AG04449 (cell line): ENCODE data around the gene TMEM38B.
"Not testable (repeated sequence)": the region's sequence is repeated elsewhere in the genome, so short reads cannot be mapped to it uniquely, and the experiment has no call there.

Source experiments
- CTCF ChIA-PET: fragments of 350-600 bp; formaldehyde crosslinking; extraction: SDS; loops from one replicate; lab custom pipeline; 2021; ENCODE audit warnings: antibody characterized with exemption; lab: Yijun Ruan, JAX
- POLR2A ChIA-PET: fragments of 400-600, 350-600 bp; formaldehyde crosslinking; extraction: SDS; loops from one replicate; lab custom pipeline; 2020; ENCODE audit warnings: antibody characterized with exemption, inconsistent platforms; lab: Yijun Ruan, JAX
- DNase-seq: peaks from one replicate; pipeline ENCODE4 v3.0.0-alpha.2; 2010; ENCODE audit warnings: low read depth, low spot score
- H3K4me3 ChIP-seq: 2 replicates; pipeline ENCODE4 v1.5.1; 2011; ENCODE audit warnings: low read depth, mild to moderate bottlenecking, control low read depth, low read length
- CTCF ChIP-seq: IDR thresholded peaks from one replicate; pipeline ENCODE4 v1.5.1; 2011; ENCODE audit warnings: mild to moderate bottlenecking, moderate library complexity, low read length, control low read depth, inconsistent platforms; ENCODE audit not compliant: insufficient read depth; ENCODE audit errors: missing control alignments

Gene TMEM38B

GRCh38 chr9:105722099-105722498 is 27.8 kb downstream of the TMEM38B start:
- ChIA-PET POLR2A (no interaction called here), CTCF (interaction anchor here (0.8 to 1.9 kb wide), 2 partner anchors 84 to 296 kb away, joined by 4 to 5 read pairs; no protein-coding TSS in a partner anchor)

GRCh38 chr9:105725370-105725769 is 31.0 kb downstream of the TMEM38B start:
- H3K4me3 ChIP-seq = no peak overlapping the region
- POLR2A ChIA-PET = no interaction called here
- CTCF ChIA-PET = interaction anchor here (0.6 kb wide), 1 partner anchor 13 kb away, joined by 3 read pairs; no protein-coding TSS in a partner anchor
- no peak for TF ChIP-seq CTCF
- DNase-seq = no peak

More at GRCh38 chr9:105722099-105722498, 27.8 kb downstream of the TMEM38B start:
- H3K4me3 ChIP-seq = no peak overlapping the region
- no peak for TF ChIP-seq CTCF
- no peak for DNase-seq

- DNase-seq, H3K4me3 ChIP-seq, CTCF ChIA-PET, POLR2A ChIA-PET: not testable (repeated sequence)
These were observed 33.9 kb downstream of the TMEM38B start for GRCh38 chr9:105728230-105728629.

- H3K4me3 ChIP-seq, CTCF ChIA-PET, DNase-seq, POLR2A ChIA-PET: not testable (repeated sequence)
These were observed 37.1 kb downstream of the TMEM38B start for GRCh38 chr9:105731420-105731819.

- CTCF ChIA-PET = interaction anchor here (1.5 kb wide), 1 partner anchor 17 kb away, joined by 4 read pairs; no protein-coding TSS in a partner anchor
- H3K4me3 ChIP-seq = no peak overlapping the region
- DNase-seq = no peak
- POLR2A ChIA-PET = no interaction called here
- TF ChIP-seq CTCF = no peak
These were observed 41.0 kb downstream of the TMEM38B start for GRCh38 chr9:105735366-105735765.

GRCh38 chr9:105737205-105737604 is 42.9 kb downstream of the TMEM38B start:
- DNase-seq = no peak
- POLR2A ChIA-PET = no interaction called here
- CTCF ChIA-PET = interaction anchor here (1.1 kb wide), 1 partner anchor 18 kb away, joined by 4 read pairs; no protein-coding TSS in a partner anchor
- TF ChIP-seq CTCF = no peak
- H3K4me3 ChIP-seq = no peak overlapping the region

- H3K4me3 ChIP-seq = no peak overlapping the region
- no peak for DNase-seq
- ChIA-PET POLR2A (no interaction called here), CTCF (no interaction called here)
- no peak for TF ChIP-seq CTCF
These were observed 47.7 kb downstream of the TMEM38B start for GRCh38 chr9:105742088-105742487.

GRCh38 chr9:105747325-105747724 is 53.0 kb downstream of the TMEM38B start:
- CTCF ChIA-PET, H3K4me3 ChIP-seq, DNase-seq, POLR2A ChIA-PET: not testable (repeated sequence)
